HepG2 (cell line): Measurements from ENCODE around the gene ADGRG6.
"Not testable (repeated sequence)": the region's sequence is repeated elsewhere in the genome, so short reads cannot be mapped to it uniquely, and the experiment has no call there.

ENCODE experiments used
- ARID2 ChIP-seq: sonication (generic); formaldehyde crosslinking; IDR thresholded peaks from 2 replicates; pipeline ENCODE4 v1.8.1; 2022; ENCODE audit warnings: mild to moderate bottlenecking, missing genetic modification reagents, borderline replicate concordance
- ATRX ChIP-seq: sonication (generic); formaldehyde crosslinking; IDR thresholded peaks from 2 replicates; pipeline ENCODE4 v1.4.0; 2020; ENCODE audit warnings: missing genetic modification reagents, borderline replicate concordance
- KDM5A ChIP-seq: fragments of 200-600 bp; sonication (generic); IDR thresholded peaks from 2 replicates; pipeline ENCODE4 v1.7.0; 2018; ENCODE audit warnings: antibody characterized with exemption, mild to moderate bottlenecking, low read length, borderline replicate concordance
- POLR2AphosphoS5 ChIP-seq: IDR thresholded peaks from 2 replicates; pipeline ENCODE4 v1.6.1; 2012; ENCODE audit warnings: low read depth, low read length
- TF ChIP-seq, protein P1 (sequence below): sonication (generic); formaldehyde crosslinking; IDR thresholded peaks from 2 replicates; pipeline ENCODE4 v1.5.0; 2020; ENCODE audit warnings: mild to moderate bottlenecking, missing genetic modification reagents, moderate library complexity
- TF ChIP-seq, protein P2 (sequence below), 2 experiments: fragments of 450-650 bp in 1 of 2; sonication (generic) in 1 of 2; formaldehyde crosslinking in 1 of 2; IDR thresholded peaks; 2 replicates each; pipeline versions ENCODE4 v1.6.1 to v1.8.0; 2016 to 2022; ENCODE audit warnings: antibody characterized with exemption in 1 of 2, mild to moderate bottlenecking in 1 of 2, missing genetic modification reagents in 1 of 2
- TF ChIP-seq, protein P3 (sequence below): IDR thresholded peaks from 2 replicates; pipeline ENCODE4 v1.6.1; 2012; ENCODE audit warnings: low read length, improper control_type of control experiment
- TF ChIP-seq, protein P4 (sequence below): sonication (generic); formaldehyde crosslinking; IDR thresholded peaks from 2 replicates; pipeline ENCODE4 v1.8.1; 2023; ENCODE audit warnings: missing genetic modification reagents, inconsistent platforms, borderline replicate concordance
- TF ChIP-seq, protein P5 (sequence below): IDR thresholded peaks from 2 replicates; pipeline ENCODE4 v1.6.1; 2012; ENCODE audit warnings: inconsistent platforms

DNA sequence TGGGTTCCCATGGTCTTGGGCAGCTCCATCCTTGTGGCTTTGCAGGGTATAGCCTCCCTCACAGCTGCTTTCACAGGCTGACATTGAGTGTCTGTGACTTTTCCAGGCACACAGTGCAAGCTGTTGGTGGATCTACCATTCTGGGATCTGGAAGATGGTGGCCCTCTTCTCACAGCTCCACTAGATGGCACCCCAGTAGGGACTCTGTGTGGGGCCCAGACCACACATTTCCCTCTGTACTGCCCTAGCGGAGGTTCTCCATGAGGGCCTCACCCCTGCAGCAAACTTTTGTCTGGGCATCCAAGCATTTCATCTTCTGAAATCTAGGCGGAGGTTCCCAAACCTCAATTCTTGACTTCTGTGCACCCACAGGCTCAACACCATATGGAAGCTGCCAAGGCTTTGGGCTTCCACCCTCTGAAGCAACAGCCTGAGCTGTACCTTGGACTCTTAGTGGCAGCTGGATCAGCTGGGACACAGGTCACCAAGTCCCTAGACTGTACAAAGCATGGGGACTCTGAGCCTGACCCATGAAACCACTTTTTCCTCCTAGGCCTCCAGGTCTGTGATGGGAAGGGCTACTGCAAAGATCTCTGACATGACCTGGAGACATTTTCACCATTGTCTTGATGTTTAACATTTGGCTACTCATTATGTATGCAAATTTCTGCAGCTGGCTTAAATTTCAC is 124.8 kb downstream of the ADGRG6 start:
- TF ChIP-seq, protein P1, sequence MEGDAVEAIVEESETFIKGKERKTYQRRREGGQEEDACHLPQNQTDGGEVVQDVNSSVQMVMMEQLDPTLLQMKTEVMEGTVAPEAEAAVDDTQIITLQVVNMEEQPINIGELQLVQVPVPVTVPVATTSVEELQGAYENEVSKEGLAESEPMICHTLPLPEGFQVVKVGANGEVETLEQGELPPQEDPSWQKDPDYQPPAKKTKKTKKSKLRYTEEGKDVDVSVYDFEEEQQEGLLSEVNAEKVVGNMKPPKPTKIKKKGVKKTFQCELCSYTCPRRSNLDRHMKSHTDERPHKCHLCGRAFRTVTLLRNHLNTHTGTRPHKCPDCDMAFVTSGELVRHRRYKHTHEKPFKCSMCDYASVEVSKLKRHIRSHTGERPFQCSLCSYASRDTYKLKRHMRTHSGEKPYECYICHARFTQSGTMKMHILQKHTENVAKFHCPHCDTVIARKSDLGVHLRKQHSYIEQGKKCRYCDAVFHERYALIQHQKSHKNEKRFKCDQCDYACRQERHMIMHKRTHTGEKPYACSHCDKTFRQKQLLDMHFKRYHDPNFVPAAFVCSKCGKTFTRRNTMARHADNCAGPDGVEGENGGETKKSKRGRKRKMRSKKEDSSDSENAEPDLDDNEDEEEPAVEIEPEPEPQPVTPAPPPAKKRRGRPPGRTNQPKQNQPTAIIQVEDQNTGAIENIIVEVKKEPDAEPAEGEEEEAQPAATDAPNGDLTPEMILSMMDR (CRISPR knock-in tag), result peak; percentile 33
- TF ChIP-seq, protein P2, sequence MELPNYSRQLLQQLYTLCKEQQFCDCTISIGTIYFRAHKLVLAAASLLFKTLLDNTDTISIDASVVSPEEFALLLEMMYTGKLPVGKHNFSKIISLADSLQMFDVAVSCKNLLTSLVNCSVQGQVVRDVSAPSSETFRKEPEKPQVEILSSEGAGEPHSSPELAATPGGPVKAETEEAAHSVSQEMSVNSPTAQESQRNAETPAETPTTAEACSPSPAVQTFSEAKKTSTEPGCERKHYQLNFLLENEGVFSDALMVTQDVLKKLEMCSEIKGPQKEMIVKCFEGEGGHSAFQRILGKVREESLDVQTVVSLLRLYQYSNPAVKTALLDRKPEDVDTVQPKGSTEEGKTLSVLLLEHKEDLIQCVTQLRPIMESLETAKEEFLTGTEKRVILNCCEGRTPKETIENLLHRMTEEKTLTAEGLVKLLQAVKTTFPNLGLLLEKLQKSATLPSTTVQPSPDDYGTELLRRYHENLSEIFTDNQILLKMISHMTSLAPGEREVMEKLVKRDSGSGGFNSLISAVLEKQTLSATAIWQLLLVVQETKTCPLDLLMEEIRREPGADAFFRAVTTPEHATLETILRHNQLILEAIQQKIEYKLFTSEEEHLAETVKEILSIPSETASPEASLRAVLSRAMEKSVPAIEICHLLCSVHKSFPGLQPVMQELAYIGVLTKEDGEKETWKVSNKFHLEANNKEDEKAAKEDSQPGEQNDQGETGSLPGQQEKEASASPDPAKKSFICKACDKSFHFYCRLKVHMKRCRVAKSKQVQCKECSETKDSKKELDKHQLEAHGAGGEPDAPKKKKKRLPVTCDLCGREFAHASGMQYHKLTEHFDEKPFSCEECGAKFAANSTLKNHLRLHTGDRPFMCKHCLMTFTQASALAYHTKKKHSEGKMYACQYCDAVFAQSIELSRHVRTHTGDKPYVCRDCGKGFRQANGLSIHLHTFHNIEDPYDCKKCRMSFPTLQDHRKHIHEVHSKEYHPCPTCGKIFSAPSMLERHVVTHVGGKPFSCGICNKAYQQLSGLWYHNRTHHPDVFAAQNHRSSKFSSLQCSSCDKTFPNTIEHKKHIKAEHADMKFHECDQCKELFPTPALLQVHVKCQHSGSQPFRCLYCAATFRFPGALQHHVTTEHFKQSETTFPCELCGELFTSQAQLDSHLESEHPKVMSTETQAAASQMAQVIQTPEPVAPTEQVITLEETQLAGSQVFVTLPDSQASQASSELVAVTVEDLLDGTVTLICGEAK (IDR thresholded peaks at IDR 0.05), result not testable (repeated sequence)
- TF ChIP-seq, protein P2 (CRISPR knock-in tag; IDR thresholded peaks at IDR 0.05), result not testable (repeated sequence)
- TF ChIP-seq, protein P3, sequence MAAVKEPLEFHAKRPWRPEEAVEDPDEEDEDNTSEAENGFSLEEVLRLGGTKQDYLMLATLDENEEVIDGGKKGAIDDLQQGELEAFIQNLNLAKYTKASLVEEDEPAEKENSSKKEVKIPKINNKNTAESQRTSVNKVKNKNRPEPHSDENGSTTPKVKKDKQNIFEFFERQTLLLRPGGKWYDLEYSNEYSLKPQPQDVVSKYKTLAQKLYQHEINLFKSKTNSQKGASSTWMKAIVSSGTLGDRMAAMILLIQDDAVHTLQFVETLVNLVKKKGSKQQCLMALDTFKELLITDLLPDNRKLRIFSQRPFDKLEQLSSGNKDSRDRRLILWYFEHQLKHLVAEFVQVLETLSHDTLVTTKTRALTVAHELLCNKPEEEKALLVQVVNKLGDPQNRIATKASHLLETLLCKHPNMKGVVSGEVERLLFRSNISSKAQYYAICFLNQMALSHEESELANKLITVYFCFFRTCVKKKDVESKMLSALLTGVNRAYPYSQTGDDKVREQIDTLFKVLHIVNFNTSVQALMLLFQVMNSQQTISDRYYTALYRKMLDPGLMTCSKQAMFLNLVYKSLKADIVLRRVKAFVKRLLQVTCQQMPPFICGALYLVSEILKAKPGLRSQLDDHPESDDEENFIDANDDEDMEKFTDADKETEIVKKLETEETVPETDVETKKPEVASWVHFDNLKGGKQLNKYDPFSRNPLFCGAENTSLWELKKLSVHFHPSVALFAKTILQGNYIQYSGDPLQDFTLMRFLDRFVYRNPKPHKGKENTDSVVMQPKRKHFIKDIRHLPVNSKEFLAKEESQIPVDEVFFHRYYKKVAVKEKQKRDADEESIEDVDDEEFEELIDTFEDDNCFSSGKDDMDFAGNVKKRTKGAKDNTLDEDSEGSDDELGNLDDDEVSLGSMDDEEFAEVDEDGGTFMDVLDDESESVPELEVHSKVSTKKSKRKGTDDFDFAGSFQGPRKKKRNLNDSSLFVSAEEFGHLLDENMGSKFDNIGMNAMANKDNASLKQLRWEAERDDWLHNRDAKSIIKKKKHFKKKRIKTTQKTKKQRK, result not testable (repeated sequence)
- TF ChIP-seq ATRX; POLR2AphosphoS5; KDM5A; ARID2 (CRISPR knock-in tag): not testable (repeated sequence)
- TF ChIP-seq, protein P4, sequence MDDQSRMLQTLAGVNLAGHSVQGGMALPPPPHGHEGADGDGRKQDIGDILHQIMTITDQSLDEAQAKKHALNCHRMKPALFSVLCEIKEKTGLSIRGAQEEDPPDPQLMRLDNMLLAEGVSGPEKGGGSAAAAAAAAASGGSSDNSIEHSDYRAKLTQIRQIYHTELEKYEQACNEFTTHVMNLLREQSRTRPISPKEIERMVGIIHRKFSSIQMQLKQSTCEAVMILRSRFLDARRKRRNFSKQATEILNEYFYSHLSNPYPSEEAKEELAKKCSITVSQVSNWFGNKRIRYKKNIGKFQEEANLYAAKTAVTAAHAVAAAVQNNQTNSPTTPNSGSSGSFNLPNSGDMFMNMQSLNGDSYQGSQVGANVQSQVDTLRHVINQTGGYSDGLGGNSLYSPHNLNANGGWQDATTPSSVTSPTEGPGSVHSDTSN (CRISPR knock-in tag), result not testable (repeated sequence)
- TF ChIP-seq, protein P5, sequence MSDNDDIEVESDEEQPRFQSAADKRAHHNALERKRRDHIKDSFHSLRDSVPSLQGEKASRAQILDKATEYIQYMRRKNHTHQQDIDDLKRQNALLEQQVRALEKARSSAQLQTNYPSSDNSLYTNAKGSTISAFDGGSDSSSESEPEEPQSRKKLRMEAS, result not testable (repeated sequence)
